ENCODE measurements around the gene ATP1A3. TPM values are rescaled to one million over a fixed set of nuclear protein-coding genes. Genes with fewer than 3 reads are reported as not detected.

ATP1A3 gene
- total RNA-seq, 1 donor from 2014 or later = 0.32 TPM

GRCh38 chr19:41927497-41928192, 66.4 kb downstream of the ATP1A3 start:
- ATAC-seq = no peak

- no peak for ATAC-seq
Measured at GRCh38 chr19:41926763-41927496, 67.1 kb downstream of the ATP1A3 start.

- no peak for ATAC-seq
Measured at GRCh38 chr19:41926028-41926762, 67.8 kb downstream of the ATP1A3 start.

DNA sequence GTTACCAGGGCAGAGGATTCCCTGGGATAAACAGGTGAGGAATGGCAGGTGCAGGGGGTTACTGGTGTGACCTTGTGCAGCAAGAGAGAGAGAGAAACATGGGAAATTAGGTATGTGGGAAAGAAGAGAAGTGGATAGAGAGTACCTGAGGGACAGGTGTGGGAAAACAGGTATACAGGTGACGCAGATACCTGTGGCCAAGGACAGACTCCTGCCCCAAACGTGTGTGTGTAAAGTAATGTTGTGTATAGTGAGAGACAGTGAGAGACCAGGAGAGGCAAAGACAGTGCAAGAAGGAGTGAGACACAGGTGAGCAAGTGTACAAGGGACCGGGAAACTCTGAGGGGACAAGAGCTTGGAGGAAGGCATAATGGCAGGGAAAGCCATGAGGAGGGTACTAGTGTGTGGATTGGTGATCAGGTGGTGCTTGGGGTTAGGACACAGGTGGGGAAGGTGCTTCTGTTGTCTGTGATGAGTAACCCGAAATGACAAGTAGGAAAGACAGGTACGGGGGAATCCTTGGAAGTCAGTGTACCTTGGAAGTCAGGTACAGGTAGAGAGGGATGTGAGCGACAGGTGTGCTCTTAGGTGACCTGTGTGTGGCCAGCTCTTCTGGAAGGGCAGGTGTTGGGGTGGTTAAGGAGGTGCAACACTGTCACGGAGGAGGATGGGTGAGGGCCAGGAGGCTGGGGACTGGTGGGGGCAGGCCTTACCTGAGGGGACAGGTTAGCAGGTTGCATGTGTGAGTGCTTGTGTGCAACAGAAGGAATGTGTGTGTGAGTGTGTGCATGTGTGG, 68.6 kb downstream of the ATP1A3 start:
- no peak for ATAC-seq

- ATAC-seq = no peak
Measured at GRCh38 chr19:41924151-41925145, 69.6 kb downstream of the ATP1A3 start.

DNA sequence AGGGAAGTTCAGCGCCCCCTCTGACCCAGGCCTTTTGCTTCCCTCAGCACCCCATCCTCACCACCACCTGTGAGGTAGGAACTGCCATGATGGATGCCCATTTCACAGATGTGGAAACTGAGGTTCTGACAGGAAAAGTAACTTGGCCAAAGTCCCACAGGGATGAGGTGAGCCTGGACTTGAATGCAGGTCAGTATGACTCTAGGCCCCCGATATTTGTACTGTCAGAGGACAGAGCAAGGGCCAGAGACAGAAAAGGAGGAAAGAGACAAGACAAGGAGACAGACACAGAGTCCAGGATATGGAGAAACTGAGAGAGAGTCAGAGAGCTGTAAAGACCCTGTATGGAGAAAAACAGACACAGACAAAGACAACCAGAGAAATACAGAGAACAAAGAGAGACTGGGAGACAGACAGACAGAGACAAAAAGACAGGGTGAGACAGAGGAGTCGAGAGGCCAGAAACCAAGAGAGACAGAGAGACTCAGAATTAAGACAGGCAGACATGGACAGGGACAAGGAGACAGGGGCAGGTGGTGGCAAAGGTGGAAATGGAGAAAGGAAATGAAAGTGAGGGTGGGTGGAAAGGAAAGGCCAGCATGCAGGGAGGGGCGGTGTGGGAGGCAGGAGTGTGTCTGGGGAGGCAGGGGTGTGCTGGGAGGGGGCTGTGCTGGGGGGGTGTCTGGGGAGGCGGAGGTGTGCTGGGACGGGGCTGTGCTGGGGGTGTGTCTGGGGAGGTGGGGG, 70.8 kb downstream of the ATP1A3 start:
- ATAC-seq = no peak

- no peak for ATAC-seq
Measured at GRCh38 chr19:41922585-41922984, 71.4 kb downstream of the ATP1A3 start.

DNA sequence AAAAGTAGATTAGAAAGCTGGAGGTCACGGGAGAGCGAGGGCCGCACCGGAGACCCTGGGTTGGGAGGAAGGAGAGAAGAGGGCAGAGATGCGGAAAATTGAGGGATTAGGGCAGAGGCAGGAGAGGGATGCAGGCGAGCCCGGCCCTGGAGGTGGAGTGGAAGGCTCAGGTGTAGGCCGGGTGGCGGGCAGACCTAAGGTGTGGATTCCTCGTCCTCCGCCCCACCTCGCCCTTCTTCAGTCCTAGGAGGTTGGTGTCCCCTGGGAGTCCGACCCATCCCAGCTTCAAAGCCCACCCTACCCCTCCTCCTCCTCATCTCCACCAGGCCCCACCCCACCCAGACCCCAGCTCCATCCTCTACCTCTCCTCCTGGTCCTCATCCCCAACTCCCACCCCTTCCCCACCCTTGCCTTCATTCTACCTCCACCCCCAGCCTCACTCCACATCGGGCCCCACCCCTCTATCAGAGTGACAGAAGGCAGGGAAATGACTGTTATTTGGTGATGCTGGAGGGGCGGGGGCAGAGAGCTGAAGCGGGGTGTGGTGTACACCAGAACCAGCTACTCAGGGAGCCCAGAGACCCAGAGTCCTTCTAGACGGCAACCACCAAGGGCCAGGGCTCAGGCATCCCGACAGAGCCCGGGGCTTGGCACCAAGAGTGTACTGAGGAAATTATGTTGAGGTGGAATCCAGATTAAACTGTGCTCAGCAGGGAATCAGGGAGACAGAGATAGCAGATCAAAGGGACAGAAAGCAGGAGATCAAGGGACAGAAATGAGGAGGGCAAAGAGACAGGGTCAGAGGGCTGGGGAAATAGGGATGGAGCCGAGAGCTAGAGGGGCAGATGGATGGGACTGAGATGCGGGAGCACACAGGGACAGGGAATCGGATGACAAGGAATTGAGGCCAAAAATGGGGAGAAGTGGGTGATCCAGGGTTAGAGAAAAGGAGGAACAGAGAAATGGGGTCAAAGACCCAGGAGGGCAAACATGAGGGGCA, 72.2 kb downstream of the ATP1A3 start:
- no peak for ATAC-seq

- ATAC-seq = no peak
Measured at GRCh38 chr19:41920882-41921576, 73.0 kb downstream of the ATP1A3 start.

DNA sequence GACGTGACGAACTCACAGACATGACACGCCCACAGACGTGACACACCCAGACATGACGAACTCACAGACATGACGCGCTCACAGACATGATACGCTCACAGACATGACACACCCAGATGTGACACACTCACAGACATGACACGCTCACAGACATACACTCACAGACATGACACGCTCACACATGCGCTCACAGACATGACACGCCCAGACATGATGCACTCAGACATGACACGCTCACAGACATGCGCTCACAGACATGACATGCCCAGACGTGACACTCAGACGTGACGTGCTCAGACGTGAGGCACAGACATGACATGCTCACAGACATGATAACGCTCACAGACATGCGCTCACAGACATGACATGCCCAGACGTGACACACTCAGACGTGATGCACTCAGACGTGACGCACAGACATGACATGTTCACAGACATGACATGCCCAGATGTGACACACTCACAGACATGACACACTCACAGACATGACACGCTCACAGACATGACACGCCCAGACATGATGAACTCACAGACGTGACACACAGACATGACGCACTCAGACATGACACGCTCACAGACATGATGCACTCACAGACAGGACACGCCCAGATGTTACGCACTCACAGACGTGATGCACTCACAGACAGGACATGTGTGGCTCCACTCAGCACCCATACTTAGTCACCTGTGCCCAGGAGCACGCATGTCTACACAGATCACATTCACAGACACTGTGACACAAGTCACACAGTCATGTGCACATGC, 73.9 kb downstream of the ATP1A3 start:
- ATAC-seq = no peak

DNA sequence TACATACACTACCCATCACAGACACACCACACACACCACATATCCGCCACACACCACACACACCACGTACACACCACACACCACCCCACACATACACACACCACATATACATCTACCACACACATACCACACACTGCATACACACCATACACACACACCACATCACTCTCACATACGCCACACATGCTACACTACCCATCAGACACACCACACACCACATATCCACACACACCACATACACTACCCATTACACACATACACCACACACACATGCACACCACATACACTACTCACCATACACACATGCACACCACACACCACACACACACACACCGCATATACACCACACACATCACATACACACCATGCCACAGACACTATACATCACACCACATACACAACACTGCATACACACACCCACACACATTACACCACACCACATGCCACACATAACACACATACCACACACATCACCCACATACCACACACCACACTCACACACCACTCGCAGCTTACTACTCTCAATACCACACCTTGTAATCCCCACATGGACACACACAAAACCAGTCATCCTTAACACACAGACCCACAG, 75.3 kb downstream of the ATP1A3 start:
- no peak for ATAC-seq

- ATAC-seq = no peak
Measured at GRCh38 chr19:41918095-41918494, 75.9 kb downstream of the ATP1A3 start.

- no peak for ATAC-seq
Measured at GRCh38 chr19:41917676-41918075, 76.4 kb downstream of the ATP1A3 start.

Measured in esophagus mucosa (tissue), 1 donor.